ENCODE measurements around the gene IL20RB. TPM values are rescaled to one million over a fixed set of nuclear protein-coding genes. Genes with fewer than 3 reads are reported as not detected.

Gene IL20RB
- total and polyA plus RNA-seq, 2 donors (not counting 3 experiments of a cell fraction or from before 2014, with no cell fraction given), result 0.79 to 1.6 TPM

- CTCF ChIA-PET, result interaction anchor here (0.8 to 1.9 kb wide), 10 partner anchors 10 to 186 kb away, joined by 3 to 8 read pairs (median 4); partner anchors contain the start of genes NCK1 and STAG1
- POLR2A ChIA-PET, result no interaction called here
- dilution Hi-C loops (cut with MboI; ENCODE audit: extremely low pct_ligation_motif_present, low sequenced_read_pairs) (no loop called here), intact Hi-C loops (cut with micrococcal nuclease) (loop anchor here (1.0 to 5.0 kb wide), 3 partner anchors 19 to 76 kb away; partner anchors contain the start of gene NCK1)
- no peaks in the 10 kb centered on the region for H3K27me3 ChIP-seq (ENCODE audit: control insufficient read depth in 2 of 2, insufficient read depth in 2 of 2, low read length in 2 of 2)
- H2AFZ ChIP-seq (ENCODE audit: low read depth, low read length), result no peak overlapping the region
- TF ChIP-seq FOS (IDR thresholded peaks at IDR 0.05; ENCODE audit: borderline replicate concordance, insufficient read depth, low read length) (peak; percentile 59), POLR2AphosphoS5 (IDR thresholded peaks at IDR 0.05; ENCODE audit: insufficient read depth, low read depth, low read length) (no peak), CTCF (IDR thresholded peaks at IDR 0.05; ENCODE audit: extremely low read depth in 1 of 2, insufficient read depth in 1 of 2, low read depth in 1 of 2, low read length in 2 of 2) (no peak)
- no peaks in the 10 kb centered on the region for H3K9me3 ChIP-seq (replicated peaks; ENCODE audit: control insufficient read depth, insufficient read depth, low read length)
- peaks cover 65% of the 10 kb centered on the region for H3K79me2 ChIP-seq (ENCODE audit: control insufficient read depth, insufficient read depth, low read length)
- no peak for DNase-seq (ENCODE audit: low read depth, low spot score)
- H3K36me3 ChIP-seq (ENCODE audit: control insufficient read depth in 2 of 2, extremely low read depth in 1 of 2, insufficient read depth in 2 of 2, low read length in 2 of 2), result no peaks in the 10 kb centered on the region
- no TSS peak for BruUV-seq (replicated peaks)
- no peak overlapping the region for H3K4me3 ChIP-seq (replicated peaks in 1 of 3; ENCODE audit: insufficient read depth in 1 of 3, low read depth in 1 of 3, low read length in 3 of 3)
- H3K9ac ChIP-seq (replicated peaks; ENCODE audit: extremely low read depth, insufficient read depth, low read length), result peak overlapping the region; percentile 43
- no peaks in the 10 kb centered on the region for H3K9me1 ChIP-seq (replicated peaks; ENCODE audit: control insufficient read depth, extremely low read depth, insufficient read depth, low read length)
- no peak for FAIRE-seq
- no peaks in the 10 kb centered on the region for H4K20me1 ChIP-seq (replicated peaks; ENCODE audit: control insufficient read depth, extremely low read depth, insufficient read depth, low read length)
- peaks cover 27% of the 10 kb centered on the region for H3K4me1 ChIP-seq (ENCODE audit: control insufficient read depth, extremely low read depth, insufficient read depth, low read length)
- peak overlapping the region; percentile 18 for H3K4me2 ChIP-seq (ENCODE audit: insufficient read depth, low read length)
- peak overlapping the region; percentile 62 for H3K27ac ChIP-seq (ENCODE audit: insufficient read depth, low read depth, low read length)
Observed at GRCh38 chr3:136938334-136938733, 19.4 kb upstream of the IL20RB start.

DNA sequence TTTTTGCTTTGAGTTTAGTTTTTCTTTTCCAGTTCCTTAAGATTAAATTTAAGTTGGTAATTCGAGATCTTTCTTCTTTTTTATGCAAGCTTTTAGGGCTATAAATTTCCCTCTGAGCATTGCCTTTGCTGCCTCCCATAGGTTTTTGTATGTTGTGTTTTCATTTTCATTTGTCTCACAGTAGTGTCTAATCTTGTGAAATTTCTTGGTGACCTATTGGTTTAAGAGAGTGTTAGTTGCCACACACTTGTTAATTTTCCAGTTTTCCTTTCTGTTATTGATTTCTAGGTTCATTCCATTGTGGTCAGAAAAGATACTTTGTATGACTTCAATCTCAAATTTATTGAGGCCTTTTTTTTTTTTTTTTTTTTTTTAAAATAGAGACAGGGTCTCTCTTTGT is 18.3 kb upstream of the IL20RB start:
- Histone ChIP-seq H3K79me2 (ENCODE audit: control insufficient read depth, insufficient read depth, low read length) (peaks cover 71% of the 10 kb centered on the region), H3K27ac (ENCODE audit: insufficient read depth, low read depth, low read length) (no peak overlapping the region), H3K4me3 (replicated peaks in 1 of 3; ENCODE audit: insufficient read depth in 1 of 3, low read depth in 1 of 3, low read length in 3 of 3) (no peak overlapping the region), H3K27me3 (ENCODE audit: control insufficient read depth in 2 of 2, insufficient read depth in 2 of 2, low read length in 2 of 2) (no peaks in the 10 kb centered on the region), H3K9me1 (replicated peaks; ENCODE audit: control insufficient read depth, extremely low read depth, insufficient read depth, low read length) (no peaks in the 10 kb centered on the region), H3K9me3 (replicated peaks; ENCODE audit: control insufficient read depth, insufficient read depth, low read length) (no peaks in the 10 kb centered on the region), H3K4me1 (ENCODE audit: control insufficient read depth, extremely low read depth, insufficient read depth, low read length) (peaks cover 32% of the 10 kb centered on the region), H2AFZ (ENCODE audit: low read depth, low read length) (no peak overlapping the region), H3K36me3 (ENCODE audit: control insufficient read depth in 2 of 2, extremely low read depth in 1 of 2, insufficient read depth in 2 of 2, low read length in 2 of 2) (no peaks in the 10 kb centered on the region), H3K9ac (replicated peaks; ENCODE audit: extremely low read depth, insufficient read depth, low read length) (no peak overlapping the region), H4K20me1 (replicated peaks; ENCODE audit: control insufficient read depth, extremely low read depth, insufficient read depth, low read length) (no peaks in the 10 kb centered on the region), H3K4me2 (ENCODE audit: insufficient read depth, low read length) (no peak overlapping the region)
- no peak for DNase-seq (ENCODE audit: low read depth, low spot score)
- no peak for TF ChIP-seq FOS (IDR thresholded peaks at IDR 0.05; ENCODE audit: borderline replicate concordance, insufficient read depth, low read length)
- TF ChIP-seq MYC (IDR thresholded peaks at IDR 0.05; ENCODE audit: low read depth, low read length), result no peak
- no peak for TF ChIP-seq EZH2 (IDR thresholded peaks at IDR 0.05; ENCODE audit: borderline replicate concordance, low read depth, low read length, severe bottlenecking)
- no peak for TF ChIP-seq MAX (IDR thresholded peaks at IDR 0.05; ENCODE audit: insufficient read depth, insufficient read length)
- no peak for TF ChIP-seq POLR2AphosphoS5 (IDR thresholded peaks at IDR 0.05; ENCODE audit: insufficient read depth, low read depth, low read length)
- TF ChIP-seq POLR2A (IDR thresholded peaks at IDR 0.05; ENCODE audit: low read depth, low read length), result no peak
- no peak for TF ChIP-seq JUN (IDR thresholded peaks at IDR 0.05; ENCODE audit: borderline replicate concordance, insufficient read depth, insufficient read length, low read depth)
- no peak for TF ChIP-seq CTCF (IDR thresholded peaks at IDR 0.05; ENCODE audit: extremely low read depth in 1 of 2, insufficient read depth in 1 of 2, low read depth in 1 of 2, low read length in 2 of 2)
- TF ChIP-seq GATA2 (IDR thresholded peaks at IDR 0.05; ENCODE audit: insufficient read depth, insufficient read length, low read depth, low read length), result no peak
- POLR2A ChIA-PET, result interaction anchor here (0.7 kb wide), 2 partner anchors 20 to 39 kb away, joined by 4 read pairs; no protein-coding TSS in a partner anchor
- dilution Hi-C loops (cut with MboI; ENCODE audit: extremely low pct_ligation_motif_present, low sequenced_read_pairs) (no loop called here), intact Hi-C loops (cut with micrococcal nuclease) (loop anchor here (2.0 to 5.0 kb wide), 2 partner anchors 47 to 77 kb away; partner anchors contain the start of gene NCK1)
- no TSS peak for BruUV-seq (replicated peaks)
- CTCF ChIA-PET, result interaction anchor here (1.1 to 1.9 kb wide), 5 partner anchors 8 to 187 kb away, joined by 3 to 8 read pairs (median 6); partner anchors contain the start of gene STAG1
- FAIRE-seq, result no peak

All from endothelial cell of umbilical vein (primary cell).